Kasumi-1 (cell line): ENCODE results near the gene EPAS1.
A peak's percentile ranks its signal among the peaks of the same experiment; 100 is the strongest.

Experiments
- DNase-seq, 2 experiments: peaks; one replicate each; lab custom pipeline; 2025; lab: John Stamatoyannopoulos, UW

The EPAS1 gene

GRCh38 chr2:46339676-46340459 is 42.7 kb downstream of the EPAS1 start:
- DNase-seq, result no peak

GRCh38 chr2:46340740-46341420 is 43.7 kb downstream of the EPAS1 start:
- DNase-seq, result no peak

- DNase-seq, result no peak
Observed at GRCh38 chr2:46342566-46343315, 45.5 kb downstream of the EPAS1 start.

- no peak for DNase-seq
Observed at GRCh38 chr2:46344706-46345105, 47.5 kb downstream of the EPAS1 start.

- no peak for DNase-seq
Observed at GRCh38 chr2:46345775-46346174, 48.6 kb downstream of the EPAS1 start.

- no peak for DNase-seq
Observed at GRCh38 chr2:46346719-46347118, 49.5 kb downstream of the EPAS1 start.

GRCh38 chr2:46347648-46348280 is 50.6 kb downstream of the EPAS1 start:
- DNase-seq, result no peak

GRCh38 chr2:46349115-46349547 is 51.9 kb downstream of the EPAS1 start:
- no peak for DNase-seq

- peak; percentile 30 to 31 for DNase-seq
Observed at GRCh38 chr2:46350029-46350689, 53.0 kb downstream of the EPAS1 start.

- DNase-seq, result no peak
Observed at GRCh38 chr2:46351098-46351749, 54.0 kb downstream of the EPAS1 start.

GRCh38 chr2:46351750-46352138 is 54.5 kb downstream of the EPAS1 start:
- peak in 1 of 2 experiments; percentile 12 for DNase-seq

GRCh38 chr2:46352621-46353020 is 55.4 kb downstream of the EPAS1 start:
- DNase-seq, result no peak

- DNase-seq, result no peak
Observed at GRCh38 chr2:46353509-46353908, 56.3 kb downstream of the EPAS1 start.

GRCh38 chr2:46355756-46356155 is 58.5 kb downstream of the EPAS1 start:
- no peak for DNase-seq

- no peak for DNase-seq
Observed at GRCh38 chr2:46356991-46357390, 59.8 kb downstream of the EPAS1 start.

GRCh38 chr2:46358713-46359112 is 61.5 kb downstream of the EPAS1 start:
- DNase-seq, result no peak

GRCh38 chr2:46360303-46360702 is 63.1 kb downstream of the EPAS1 start:
- no peak for DNase-seq

- DNase-seq, result no peak
Observed at GRCh38 chr2:46361920-46362666, 64.9 kb downstream of the EPAS1 start.

- DNase-seq, result no peak
Observed at GRCh38 chr2:46362667-46363012, 65.4 kb downstream of the EPAS1 start.

- peak; percentile 6 to 15 for DNase-seq
Observed at GRCh38 chr2:46363535-46364170, 66.4 kb downstream of the EPAS1 start.
